Progenitor cell of endocrine pancreas (in vitro differentiated cells): Measurements from ENCODE around the gene KCNE5. TPM values are rescaled to one million over a fixed set of nuclear protein-coding genes. Genes with fewer than 3 reads are reported as not detected.

Experiments
- DNase-seq: peaks from one replicate; pipeline ENCODE4 v3.0.0; 2021; ENCODE audit warnings: low spot score; ENCODE audit not compliant: unreplicated experiment
- H3K27ac Mint-ChIP-seq: 2 replicates; pipeline ENCODE4 v1.8.0; 2021; ENCODE audit warnings: mild to moderate bottlenecking, moderate library complexity, mixed read lengths
- H3K27me3 Mint-ChIP-seq: 2 replicates; pipeline ENCODE4 v1.8.0; 2021; ENCODE audit warnings: mixed read lengths
- H3K36me3 Mint-ChIP-seq: 2 replicates; pipeline ENCODE4 v1.8.0; 2022; ENCODE audit warnings: mixed read lengths; ENCODE audit not compliant: insufficient read depth
- H3K4me1 Mint-ChIP-seq: 2 replicates; pipeline ENCODE4 v1.8.0; 2021; ENCODE audit warnings: low read depth, mixed read lengths
- H3K4me3 Mint-ChIP-seq: 2 replicates; pipeline ENCODE4 v1.8.0; 2021; ENCODE audit warnings: low read depth, mild to moderate bottlenecking, moderate library complexity, mixed read lengths
- H3K9me3 Mint-ChIP-seq: 2 replicates; pipeline ENCODE4 v1.8.0; 2021; ENCODE audit warnings: low read depth, mixed read lengths
- CTCF ChIP-seq: fragments of 200-600 bp; sonication (generic); IDR thresholded peaks from one replicate; pipeline ENCODE4 v1.5.0; 2021; ENCODE audit warnings: antibody characterized with exemption, mild to moderate bottlenecking; ENCODE audit not compliant: unreplicated experiment
- total RNA-seq: library from RNA; stranded (reverse); gene quantifications from 2 replicates; pipeline ENCODE4 v1.2.1, GENCODE V29; 2021

Gene KCNE5
- total RNA-seq, 1 donor from 2014 or later = 11.3 TPM

DNA sequence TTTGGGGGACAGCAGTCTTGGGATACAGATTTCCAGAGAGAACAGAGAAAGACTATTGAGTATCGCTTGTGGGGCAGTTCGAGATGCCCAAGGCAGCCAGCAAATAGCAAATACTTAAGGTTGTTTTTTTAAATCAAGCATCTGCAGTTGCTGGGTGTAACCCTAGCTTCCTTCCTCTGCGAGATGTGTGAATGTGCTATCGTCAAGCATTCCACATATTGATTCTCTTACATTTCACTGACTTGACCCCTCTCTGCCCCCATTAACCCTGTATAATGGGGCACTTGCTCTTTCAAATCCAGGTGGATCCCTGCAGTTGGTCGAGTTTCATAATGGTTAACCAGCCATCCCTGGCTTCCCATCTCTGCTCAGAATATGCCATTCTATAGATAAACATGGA is 23.5 kb downstream of the KCNE5 start:
- Mint-ChIP-seq H3K9me3 (peaks cover 13% of the 10 kb centered on the region), H3K36me3 (peaks cover 4% of the 10 kb centered on the region), H3K27me3 (no peaks in the 10 kb centered on the region), H3K27ac (peak overlapping the region; percentile 82), H3K4me3 (no peak overlapping the region), H3K4me1 (peaks cover 39% of the 10 kb centered on the region)
- no peak for TF ChIP-seq CTCF
- no peak for DNase-seq

GRCh38 chrX:109600237-109600651 is 24.7 kb downstream of the KCNE5 start:
- no peak for DNase-seq
- Mint-ChIP-seq H3K27me3 (no peaks in the 10 kb centered on the region), H3K4me3 (no peak overlapping the region), H3K36me3 (no peaks in the 10 kb centered on the region), H3K9me3 (peaks cover under 1% of the 10 kb centered on the region), H3K4me1 (peaks cover 44% of the 10 kb centered on the region), H3K27ac (no peak overlapping the region)
- TF ChIP-seq CTCF = no peak

DNA sequence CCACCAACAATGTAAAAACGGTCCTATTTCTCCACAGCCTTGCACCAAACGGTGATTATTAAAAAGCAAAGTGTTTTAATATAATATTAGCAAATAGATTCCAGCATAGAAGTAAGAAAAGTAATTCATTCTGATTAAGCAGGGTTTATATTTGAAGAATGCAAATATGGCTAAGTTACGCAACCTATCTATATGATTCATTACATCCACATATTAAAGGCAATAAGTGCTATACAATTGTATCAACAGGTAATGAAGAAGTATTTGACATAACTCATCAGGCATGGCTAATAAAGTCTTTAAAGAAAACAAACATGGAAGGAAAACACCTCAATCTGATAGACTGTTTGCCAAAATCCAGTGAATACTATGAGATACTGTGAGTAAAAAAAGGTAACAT is 29.0 kb downstream of the KCNE5 start:
- no peak overlapping the region for H3K4me3 Mint-ChIP-seq
- no peak for TF ChIP-seq CTCF
- no peaks in the 10 kb centered on the region for H3K27me3 Mint-ChIP-seq
- H3K27ac Mint-ChIP-seq = no peak overlapping the region
- H3K4me1 Mint-ChIP-seq = peaks cover 15% of the 10 kb centered on the region
- no peaks in the 10 kb centered on the region for H3K36me3 Mint-ChIP-seq
- no peak for DNase-seq
- H3K9me3 Mint-ChIP-seq = no peaks in the 10 kb centered on the region

DNA sequence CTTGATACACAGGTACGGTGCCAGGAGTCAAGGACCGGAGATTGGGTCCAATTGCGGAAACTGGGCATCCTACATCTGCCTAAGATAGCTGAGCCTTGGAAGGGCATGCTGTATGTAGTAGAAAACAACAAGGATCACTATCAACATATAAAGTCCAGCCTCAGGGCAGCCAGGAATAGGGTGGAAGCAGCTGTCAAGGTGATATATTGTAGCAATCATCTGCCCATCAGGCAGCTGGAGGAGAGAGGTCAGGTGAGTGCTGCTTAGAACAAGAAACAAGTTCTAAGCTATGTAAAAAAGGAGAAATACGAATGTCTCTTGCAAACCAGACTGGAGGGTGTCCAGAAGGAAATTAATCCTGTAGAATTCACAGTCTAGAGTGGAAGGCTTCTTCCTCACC is 34.8 kb downstream of the KCNE5 start:
- H3K9me3 Mint-ChIP-seq = no peaks in the 10 kb centered on the region
- DNase-seq = no peak
- H3K36me3 Mint-ChIP-seq = no peaks in the 10 kb centered on the region

GRCh38 chrX:109585488-109585887 is 39.5 kb downstream of the KCNE5 start:
- H3K4me3 Mint-ChIP-seq = no peak overlapping the region
- no peak overlapping the region for H3K27ac Mint-ChIP-seq
- H3K36me3 Mint-ChIP-seq = no peaks in the 10 kb centered on the region
- H3K4me1 Mint-ChIP-seq = peaks cover 7% of the 10 kb centered on the region
- TF ChIP-seq CTCF = no peak
- no peak for DNase-seq
- peaks cover 7% of the 10 kb centered on the region for H3K27me3 Mint-ChIP-seq
- no peaks in the 10 kb centered on the region for H3K9me3 Mint-ChIP-seq

More for the DNA sequence above, 34.8 kb downstream of the KCNE5 start:
- Mint-ChIP-seq H3K27me3 (no peaks in the 10 kb centered on the region), H3K4me1 (peaks cover 11% of the 10 kb centered on the region), H3K4me3 (no peak overlapping the region), H3K27ac (no peak overlapping the region)
- no peak for TF ChIP-seq CTCF
